ENCODE data around the gene SLC16A4. TPM values are rescaled to one million over a fixed set of nuclear protein-coding genes. Genes with fewer than 3 reads are reported as not detected.

The SLC16A4 gene
- total and polyA plus RNA-seq, 2 experiments from 2014 or later, result 10.7 to 16.2 TPM

- Histone ChIP-seq H3K4me3 (no peak overlapping the region), H3K79me2 (no peaks in the 10 kb centered on the region), H3K4me2 (no peak overlapping the region), H2AFZ (no peak overlapping the region), H3K27ac (peak overlapping the region; percentile 77), H4K20me1 (ENCODE audit: insufficient read depth, poor library complexity, severe bottlenecking) (no peaks in the 10 kb centered on the region), H3K4me1 (ENCODE audit: insufficient read depth) (peaks cover 15% of the 10 kb centered on the region), H3K9me3 (ENCODE audit: low read depth) (no peaks in the 10 kb centered on the region), H3K36me3 (replicated peaks; ENCODE audit: insufficient read depth, low read depth) (no peaks in the 10 kb centered on the region), H3K27me3 (no peaks in the 10 kb centered on the region), H3K9me2 (replicated peaks; ENCODE audit: insufficient read depth) (no peaks in the 10 kb centered on the region)
- TF ChIP-seq EZH2 (IDR thresholded peaks at IDR 0.05; ENCODE audit: borderline replicate concordance) (no peak), EZH2phosphoT487 (IDR thresholded peaks at IDR 0.05; ENCODE audit: low read depth, severe bottlenecking, unreplicated experiment) (no peak), CTCF (IDR thresholded peaks at IDR 0.05; ENCODE audit: poor library complexity) (no peak)
- WGBS (ENCODE audit: low lambda C conversion rate, missing lambda C conversion rate), result 33% methylated on average over 7 of the region's 7 CpGs
- DNase-seq (ENCODE audit: low spot score), result peak; percentile 59
Measured at GRCh38 chr1:110436635-110437034, 45.8 kb upstream of the SLC16A4 start.

- Histone ChIP-seq H4K20me1 (ENCODE audit: insufficient read depth, poor library complexity, severe bottlenecking) (no peaks in the 10 kb centered on the region), H3K4me1 (ENCODE audit: insufficient read depth) (peaks cover 12% of the 10 kb centered on the region), H3K9me2 (replicated peaks; ENCODE audit: insufficient read depth) (no peaks in the 10 kb centered on the region), H3K36me3 (replicated peaks; ENCODE audit: insufficient read depth, low read depth) (no peaks in the 10 kb centered on the region), H3K4me3 (no peak overlapping the region), H3K79me2 (no peaks in the 10 kb centered on the region), H2AFZ (no peak overlapping the region), H3K9me3 (ENCODE audit: low read depth) (no peaks in the 10 kb centered on the region), H3K27me3 (no peaks in the 10 kb centered on the region), H3K27ac (no peak overlapping the region), H3K4me2 (no peak overlapping the region)
- no peak for TF ChIP-seq EZH2phosphoT487 (IDR thresholded peaks at IDR 0.05; ENCODE audit: low read depth, severe bottlenecking, unreplicated experiment)
- no peak for TF ChIP-seq EZH2 (IDR thresholded peaks at IDR 0.05; ENCODE audit: borderline replicate concordance)
- no peak for TF ChIP-seq CTCF (IDR thresholded peaks at IDR 0.05; ENCODE audit: poor library complexity)
- DNase-seq (ENCODE audit: low spot score), result no peak
- 75% methylated on average over 3 of the region's 3 CpGs for WGBS (ENCODE audit: low lambda C conversion rate, missing lambda C conversion rate)
Measured at GRCh38 chr1:110434946-110435345, 44.1 kb upstream of the SLC16A4 start.

GRCh38 chr1:110433803-110434202 lies 43.0 kb upstream of the SLC16A4 start:
- peak overlapping the region; percentile 54 for H3K27ac ChIP-seq
- H3K27me3 ChIP-seq, result no peaks in the 10 kb centered on the region
- H3K9me3 ChIP-seq (ENCODE audit: low read depth), result no peaks in the 10 kb centered on the region
- H3K4me2 ChIP-seq, result no peak overlapping the region
- no peaks in the 10 kb centered on the region for H3K36me3 ChIP-seq (replicated peaks; ENCODE audit: insufficient read depth, low read depth)
- no peaks in the 10 kb centered on the region for H3K79me2 ChIP-seq
- WGBS (ENCODE audit: low lambda C conversion rate, missing lambda C conversion rate), result 35% methylated on average over 3 of the region's 3 CpGs
- DNase-seq (ENCODE audit: low spot score), result peak; percentile 87
- H4K20me1 ChIP-seq (ENCODE audit: insufficient read depth, poor library complexity, severe bottlenecking), result no peaks in the 10 kb centered on the region
- no peak overlapping the region for H2AFZ ChIP-seq
- H3K4me1 ChIP-seq (ENCODE audit: insufficient read depth), result peaks cover 12% of the 10 kb centered on the region
- no peaks in the 10 kb centered on the region for H3K9me2 ChIP-seq (replicated peaks; ENCODE audit: insufficient read depth)
- TF ChIP-seq CTCF (IDR thresholded peaks at IDR 0.05; ENCODE audit: poor library complexity) (peak; percentile 20), EZH2phosphoT487 (IDR thresholded peaks at IDR 0.05; ENCODE audit: low read depth, severe bottlenecking, unreplicated experiment) (no peak)
- no peak overlapping the region for H3K4me3 ChIP-seq

GRCh38 chr1:110433213-110433612 lies 42.4 kb upstream of the SLC16A4 start:
- H3K4me2 ChIP-seq, result no peak overlapping the region
- H3K9me2 ChIP-seq (replicated peaks; ENCODE audit: insufficient read depth), result no peaks in the 10 kb centered on the region
- H3K27ac ChIP-seq, result peak overlapping the region; percentile 17
- no peaks in the 10 kb centered on the region for H3K36me3 ChIP-seq (replicated peaks; ENCODE audit: insufficient read depth, low read depth)
- no peaks in the 10 kb centered on the region for H3K79me2 ChIP-seq
- H3K4me1 ChIP-seq (ENCODE audit: insufficient read depth), result peaks cover 12% of the 10 kb centered on the region
- WGBS (ENCODE audit: low lambda C conversion rate, missing lambda C conversion rate), result 87% methylated on average over 2 of the region's 2 CpGs
- no peaks in the 10 kb centered on the region for H3K9me3 ChIP-seq (ENCODE audit: low read depth)
- DNase-seq (ENCODE audit: low spot score), result no peak
- TF ChIP-seq CTCF (IDR thresholded peaks at IDR 0.05; ENCODE audit: poor library complexity) (no peak), EZH2 (IDR thresholded peaks at IDR 0.05; ENCODE audit: borderline replicate concordance) (no peak), EZH2phosphoT487 (IDR thresholded peaks at IDR 0.05; ENCODE audit: low read depth, severe bottlenecking, unreplicated experiment) (no peak)
- no peaks in the 10 kb centered on the region for H4K20me1 ChIP-seq (ENCODE audit: insufficient read depth, poor library complexity, severe bottlenecking)
- no peak overlapping the region for H3K4me3 ChIP-seq
- no peaks in the 10 kb centered on the region for H3K27me3 ChIP-seq
- H2AFZ ChIP-seq, result no peak overlapping the region

All from hepatocyte (in vitro differentiated cells).